DND-41 (cell line): ENCODE results near the gene NUDT6.

ENCODE experiments used
- ATAC-seq: fragments of 200-7000 bp; cut with Tn5 transposase; 3 replicates; pipeline ENCODE4 v1.9.1; 2021; ENCODE audit warnings: low read depth; ENCODE audit not compliant: insufficient read depth
- DNase-seq: peaks from one replicate; pipeline ENCODE4 v3.0.0-alpha.2; 2020
- H2AFZ ChIP-seq: 2 replicates; pipeline ENCODE4 v1.6.0; 2012; ENCODE audit warnings: low read depth, low read length
- H3K27ac ChIP-seq: 2 replicates; pipeline ENCODE4 v1.5.1; 2012; ENCODE audit warnings: low read length, inconsistent platforms
- H3K27me3 ChIP-seq: fragments of 200-600 bp; sonication (generic); 2 replicates; pipeline ENCODE4 v1.6.0; 2012; ENCODE audit warnings: low read length, mild to moderate bottlenecking, inconsistent platforms; ENCODE audit not compliant: insufficient read depth, poor library complexity
- H3K36me3 ChIP-seq: 2 replicates; pipeline ENCODE4 v1.5.1; 2012; ENCODE audit warnings: low read length, inconsistent platforms; ENCODE audit not compliant: insufficient read depth
- H3K4me1 ChIP-seq: 2 replicates; pipeline ENCODE4 v1.5.1; 2012; ENCODE audit warnings: mild to moderate bottlenecking, low read length; ENCODE audit not compliant: insufficient read depth
- H3K4me2 ChIP-seq: 2 replicates; pipeline ENCODE4 v1.6.0; 2012; ENCODE audit warnings: mild to moderate bottlenecking, moderate library complexity, low read length, inconsistent platforms; ENCODE audit not compliant: insufficient read depth
- H3K4me3 ChIP-seq, 2 experiments: fragments of 200-600 bp in 1 of 2; shearing (Covaris generic) in 1 of 2; 2 replicates each; pipeline ENCODE4 v1.5.1; 2012 to 2016; ENCODE audit warnings: inconsistent platforms in 2 of 2, low read length in 2 of 2, mild to moderate bottlenecking in 2 of 2, low read depth in 1 of 2, moderate library complexity in 1 of 2
- H3K79me2 ChIP-seq: 2 replicates; pipeline ENCODE4 v1.6.0; 2012; ENCODE audit warnings: low read length, inconsistent platforms; ENCODE audit not compliant: insufficient read depth
- H3K9ac ChIP-seq: 2 replicates; pipeline ENCODE4 v1.6.0; 2012; ENCODE audit warnings: low read depth, mild to moderate bottlenecking, inconsistent platforms, low read length, moderate library complexity
- H3K9me3 ChIP-seq: 2 replicates; pipeline ENCODE4 v1.5.1; 2012; ENCODE audit warnings: low read length, moderate library complexity, mild to moderate bottlenecking, inconsistent platforms; ENCODE audit not compliant: insufficient read depth, severe bottlenecking
- H4K20me1 ChIP-seq: 2 replicates; pipeline ENCODE4 v1.6.0; 2012; ENCODE audit warnings: low read length; ENCODE audit not compliant: insufficient read depth
- EZH2 ChIP-seq: IDR thresholded peaks from 3 replicates; pipeline ENCODE4 v1.6.1; 2012; ENCODE audit warnings: borderline replicate concordance, low read depth, mild to moderate bottlenecking, moderate library complexity, low read length, inconsistent platforms; ENCODE audit not compliant: severe bottlenecking
- TF ChIP-seq, protein P1 (sequence below): IDR thresholded peaks from 2 replicates; pipeline ENCODE4 v1.5.1; 2012; ENCODE audit warnings: borderline replicate concordance, low read length, moderate library complexity, mild to moderate bottlenecking; ENCODE audit not compliant: poor library complexity, severe bottlenecking; ENCODE audit errors: extremely low read depth

NUDT6 gene, protein sequence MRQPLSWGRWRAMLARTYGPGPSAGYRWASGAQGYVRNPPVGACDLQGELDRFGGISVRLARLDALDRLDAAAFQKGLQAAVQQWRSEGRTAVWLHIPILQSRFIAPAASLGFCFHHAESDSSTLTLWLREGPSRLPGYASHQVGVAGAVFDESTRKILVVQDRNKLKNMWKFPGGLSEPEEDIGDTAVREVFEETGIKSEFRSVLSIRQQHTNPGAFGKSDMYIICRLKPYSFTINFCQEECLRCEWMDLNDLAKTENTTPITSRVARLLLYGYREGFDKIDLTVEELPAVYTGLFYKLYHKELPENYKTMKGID

DNA sequence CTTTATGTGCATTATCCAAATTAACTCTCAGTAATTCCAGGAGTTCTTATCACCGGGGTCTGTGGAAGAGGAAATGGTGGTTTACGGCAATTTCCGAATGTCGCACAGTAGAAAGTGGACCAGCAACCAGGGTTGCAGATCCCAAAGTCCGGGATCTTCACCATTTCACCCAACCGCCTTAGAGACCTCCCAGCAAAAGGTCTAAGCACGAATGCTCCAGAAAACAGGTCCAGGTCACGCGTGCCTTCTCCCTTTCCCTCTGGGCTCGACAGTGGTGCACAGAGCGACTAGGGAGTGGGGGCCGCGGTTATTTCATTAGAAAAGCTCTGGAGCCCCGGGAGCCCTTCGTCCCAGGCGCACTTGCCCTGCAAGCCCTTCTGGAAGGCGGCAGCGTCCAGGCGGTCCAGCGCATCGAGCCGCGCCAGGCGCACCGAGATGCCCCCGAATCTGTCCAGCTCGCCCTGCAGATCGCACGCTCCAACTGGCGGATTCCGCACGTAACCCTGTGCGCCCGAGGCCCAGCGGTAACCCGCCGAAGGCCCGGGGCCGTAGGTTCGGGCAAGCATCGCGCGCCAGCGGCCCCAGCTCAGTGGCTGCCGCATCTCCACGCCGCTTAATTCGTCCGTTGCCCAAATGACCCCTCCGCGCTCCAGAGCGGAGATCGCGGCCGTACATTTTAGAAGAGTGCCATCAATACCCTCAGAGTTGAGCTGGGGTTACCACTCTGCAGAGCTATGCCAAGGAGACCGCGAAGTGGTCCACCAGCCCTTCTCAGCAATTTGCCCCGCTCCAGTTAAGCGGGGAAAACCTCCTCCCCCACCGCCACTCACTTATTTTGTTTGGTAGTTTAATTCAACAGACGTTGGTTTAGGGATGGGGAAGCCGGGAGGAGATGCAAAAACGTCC is at the start of gene NUDT6:
TSS of gene NUDT6 (minus strand) at position 627 of the 906 bp plus-strand sequence. CDS start at position 602, 25 bp downstream.
- no peak for TF ChIP-seq EZH2
- TF ChIP-seq, protein P1, sequence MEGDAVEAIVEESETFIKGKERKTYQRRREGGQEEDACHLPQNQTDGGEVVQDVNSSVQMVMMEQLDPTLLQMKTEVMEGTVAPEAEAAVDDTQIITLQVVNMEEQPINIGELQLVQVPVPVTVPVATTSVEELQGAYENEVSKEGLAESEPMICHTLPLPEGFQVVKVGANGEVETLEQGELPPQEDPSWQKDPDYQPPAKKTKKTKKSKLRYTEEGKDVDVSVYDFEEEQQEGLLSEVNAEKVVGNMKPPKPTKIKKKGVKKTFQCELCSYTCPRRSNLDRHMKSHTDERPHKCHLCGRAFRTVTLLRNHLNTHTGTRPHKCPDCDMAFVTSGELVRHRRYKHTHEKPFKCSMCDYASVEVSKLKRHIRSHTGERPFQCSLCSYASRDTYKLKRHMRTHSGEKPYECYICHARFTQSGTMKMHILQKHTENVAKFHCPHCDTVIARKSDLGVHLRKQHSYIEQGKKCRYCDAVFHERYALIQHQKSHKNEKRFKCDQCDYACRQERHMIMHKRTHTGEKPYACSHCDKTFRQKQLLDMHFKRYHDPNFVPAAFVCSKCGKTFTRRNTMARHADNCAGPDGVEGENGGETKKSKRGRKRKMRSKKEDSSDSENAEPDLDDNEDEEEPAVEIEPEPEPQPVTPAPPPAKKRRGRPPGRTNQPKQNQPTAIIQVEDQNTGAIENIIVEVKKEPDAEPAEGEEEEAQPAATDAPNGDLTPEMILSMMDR: no peak
- no peaks in the 10 kb centered on the region for H3K27me3 ChIP-seq
- peak within 1 kb of the TSS; percentile 93 for H2AFZ ChIP-seq
- ATAC-seq: peak; percentile 69
- peak within 1 kb of the TSS; percentile 71 for H3K9ac ChIP-seq
- DNase-seq: peak; percentile 56
- peaks cover 52% of the 10 kb centered on the region for H3K79me2 ChIP-seq
- H3K4me1 ChIP-seq: peaks cover 43% of the 10 kb centered on the region
- no peaks in the 10 kb centered on the region for H3K9me3 ChIP-seq
- H3K27ac ChIP-seq: peak within 1 kb of the TSS; percentile 82
- peak within 1 kb of the TSS; percentile 72 for H3K4me2 ChIP-seq
- peak within 1 kb of the TSS; percentile 60 to 80 for H3K4me3 ChIP-seq
- peaks cover 4% of the 10 kb centered on the region; the same call in 1 of the 2 replicates for H3K36me3 ChIP-seq
- H4K20me1 ChIP-seq: peaks cover 9% of the 10 kb centered on the region; the same call in 1 of the 2 replicates

DNA sequence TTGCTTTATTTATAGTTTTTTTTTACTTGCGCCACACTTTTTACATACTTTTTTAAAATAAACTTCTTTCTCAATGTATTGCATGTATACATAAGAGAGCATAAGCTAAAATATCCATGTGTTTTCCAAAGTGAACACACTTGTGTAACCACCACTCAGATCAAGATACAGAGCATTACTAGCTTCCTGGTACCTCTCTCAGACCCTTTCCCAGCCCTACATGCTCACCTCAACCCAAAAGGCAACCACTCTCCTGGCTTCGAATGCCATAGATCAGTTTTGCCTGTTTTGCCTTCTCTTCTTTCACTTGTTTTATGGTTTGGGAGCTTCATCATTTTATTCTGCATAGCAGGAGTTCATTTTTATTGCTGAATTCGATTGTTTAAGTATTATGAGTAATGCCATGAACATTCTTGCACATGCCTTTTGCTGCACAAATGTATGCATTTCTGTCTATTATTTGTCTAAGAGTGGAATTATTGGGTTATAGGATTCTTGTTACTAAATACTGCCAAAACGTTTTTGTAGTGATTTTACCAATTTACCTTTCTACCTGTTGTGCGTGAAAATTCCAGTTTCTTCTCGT is 45.9 kb upstream of the NUDT6 start:
- Histone ChIP-seq H2AFZ (no peak overlapping the region), H3K27me3 (no peaks in the 10 kb centered on the region), H4K20me1 (no peaks in the 10 kb centered on the region), H3K9ac (no peak overlapping the region), H3K27ac (no peak overlapping the region), H3K4me2 (no peak overlapping the region), H3K9me3 (no peaks in the 10 kb centered on the region), H3K4me1 (no peaks in the 10 kb centered on the region), H3K4me3 (no peak overlapping the region), H3K36me3 (peaks cover 13% of the 10 kb centered on the region; the same call in 1 of the 2 replicates), H3K79me2 (no peaks in the 10 kb centered on the region)
- TF ChIP-seq, protein P1: no peak
- no peak for TF ChIP-seq EZH2
- no peak for DNase-seq
- no peak for ATAC-seq

DNA sequence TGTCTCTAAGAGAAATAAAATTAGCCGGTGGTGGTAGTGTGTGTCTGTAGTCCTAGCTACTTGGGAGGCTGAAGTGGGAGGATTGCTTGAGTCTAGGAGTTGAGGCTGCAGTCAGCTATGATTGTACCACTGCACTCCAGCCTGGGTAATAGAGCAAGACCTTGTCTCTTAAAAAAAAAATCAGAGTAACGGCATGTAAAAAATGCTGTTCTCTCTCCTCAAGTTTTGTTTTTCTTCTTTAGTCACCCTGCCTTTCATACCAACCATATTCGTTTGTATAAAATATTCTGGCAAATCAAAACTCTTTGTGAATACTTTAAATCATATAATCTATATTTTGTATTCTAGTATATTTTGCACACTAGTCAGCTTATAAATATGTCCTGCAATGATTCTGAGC is 44.8 kb upstream of the NUDT6 start:
- H3K27ac ChIP-seq: no peak overlapping the region
- no peaks in the 10 kb centered on the region for H3K79me2 ChIP-seq
- no peaks in the 10 kb centered on the region for H3K9me3 ChIP-seq
- peaks cover 17% of the 10 kb centered on the region; the same call in 1 of the 2 replicates for H3K36me3 ChIP-seq
- ATAC-seq (no peak), DNase-seq (no peak)
- H2AFZ ChIP-seq: no peak overlapping the region
- no peak overlapping the region for H3K4me3 ChIP-seq
- H3K9ac ChIP-seq: no peak overlapping the region
- TF ChIP-seq EZH2: no peak
- TF ChIP-seq, protein P1: no peak
- no peak overlapping the region for H3K4me2 ChIP-seq
- no peaks in the 10 kb centered on the region for H3K27me3 ChIP-seq
- no peaks in the 10 kb centered on the region for H3K4me1 ChIP-seq
- no peaks in the 10 kb centered on the region for H4K20me1 ChIP-seq
